CD14-positive monocyte (primary cell): ENCODE results near the gene AADAT. TPM values are rescaled to one million over a fixed set of nuclear protein-coding genes. Genes with fewer than 3 reads are reported as not detected.

ENCODE experiments used
- DNase-seq, 3 donors: peaks; one replicate each; pipeline ENCODE4 v3.0.0-alpha.2; 2011 to 2022
- H2AFZ ChIP-seq: 2 replicates; pipeline ENCODE4 v1.6.0; 2012; ENCODE audit warnings: mild to moderate bottlenecking, low read depth, low read length, inconsistent platforms; ENCODE audit not compliant: insufficient read depth, poor library complexity, severe bottlenecking
- H3K27ac ChIP-seq, 2 donors: 1 replicate in 1 of 2; 2 replicates in 1 of 2; pipeline ENCODE4 v1.5.1; 2012 to 2013; ENCODE audit warnings: low read length in 2 of 2, control low read depth in 1 of 2, inconsistent platforms in 1 of 2, low read depth in 1 of 2, mild to moderate bottlenecking in 1 of 2
- H3K27me3 ChIP-seq, 2 donors: one replicate each; pipeline versions ENCODE4 v1.6.0 to v1.6.1; 2011 to 2013; ENCODE audit warnings: low read length in 2 of 2; ENCODE audit not compliant: control insufficient read depth in 2 of 2, insufficient read depth in 2 of 2
- H3K36me3 ChIP-seq, 2 donors: replicated peaks in 1 of 2; 1 replicate in 1 of 2; 2 replicates in 1 of 2; pipeline versions ENCODE4 v1.5.1 to v1.6.1; 2012 to 2013; ENCODE audit warnings: low read length in 2 of 2, control low read depth in 1 of 2, inconsistent platforms in 1 of 2, mild to moderate bottlenecking in 1 of 2; ENCODE audit not compliant: insufficient read depth in 2 of 2, control insufficient read depth in 1 of 2
- H3K4me1 ChIP-seq, 2 donors: 1 replicate in 1 of 2; 2 replicates in 1 of 2; pipeline versions ENCODE4 v1.5.1 to v1.6.1; 2012 to 2013; ENCODE audit warnings: low read length in 2 of 2, control low read depth in 1 of 2, inconsistent platforms in 1 of 2, mild to moderate bottlenecking in 1 of 2, moderate library complexity in 1 of 2; ENCODE audit not compliant: insufficient read depth in 2 of 2, control insufficient read depth in 1 of 2
- H3K4me2 ChIP-seq: replicated peaks from 2 replicates; pipeline ENCODE3; 2012; ENCODE audit warnings: low read length, moderate library complexity, mild to moderate bottlenecking; ENCODE audit not compliant: poor library complexity, severe bottlenecking; ENCODE audit errors: extremely low read depth
- H3K4me3 ChIP-seq, 3 experiments: fragments of 200-600 bp in 1 of 3; sonication (generic) in 1 of 3; replicated peaks in 1 of 3; 1 replicate in 2 of 3; 2 replicates in 1 of 3; pipeline ENCODE4 v1.5.1; 2011 to 2013; ENCODE audit warnings: low read length in 3 of 3, mild to moderate bottlenecking in 3 of 3, control low read depth in 2 of 3, low read depth in 2 of 3, inconsistent platforms in 1 of 3, moderate library complexity in 1 of 3
- H3K79me2 ChIP-seq: 2 replicates; pipeline ENCODE4 v1.6.0; 2012; ENCODE audit warnings: mild to moderate bottlenecking, control low read depth, inconsistent platforms, low read length, moderate library complexity; ENCODE audit not compliant: insufficient read depth
- H3K9ac ChIP-seq: 2 replicates; pipeline ENCODE4 v1.6.0; 2017; ENCODE audit warnings: low read length, mild to moderate bottlenecking; ENCODE audit not compliant: insufficient read depth, poor library complexity, severe bottlenecking
- H3K9me3 ChIP-seq, 2 donors: replicated peaks in 1 of 2; 1 replicate in 1 of 2; 2 replicates in 1 of 2; pipeline versions ENCODE4 v1.5.1 to v1.6.1; 2012 to 2013; ENCODE audit warnings: low read length in 2 of 2, control low read depth in 1 of 2; ENCODE audit not compliant: control insufficient read depth in 1 of 2, insufficient read depth in 1 of 2
- H4K20me1 ChIP-seq: 2 replicates; pipeline ENCODE4 v1.6.0; 2012; ENCODE audit warnings: mild to moderate bottlenecking, low read length, control low read depth, moderate library complexity; ENCODE audit not compliant: insufficient read depth
- H3K27ac Mint-ChIP-seq, 7 donors: one replicate each; pipeline ENCODE4 v1.8.0; 2020; ENCODE audit warnings: mild to moderate bottlenecking in 7 of 7, mixed read lengths in 7 of 7, moderate library complexity in 6 of 7, inconsistent platforms in 2 of 7
- H3K27me3 Mint-ChIP-seq, 3 donors: one replicate each; pipeline ENCODE4 v1.8.0; 2021 to 2022; ENCODE audit warnings: low read depth in 3 of 3, mild to moderate bottlenecking in 3 of 3, mixed read lengths in 3 of 3, moderate library complexity in 3 of 3, inconsistent platforms in 1 of 3
- H3K36me3 Mint-ChIP-seq, 2 donors: one replicate each; pipeline ENCODE4 v1.8.0; 2020; ENCODE audit warnings: mixed read lengths in 2 of 2, inconsistent platforms in 1 of 2, mild to moderate bottlenecking in 1 of 2
- H3K4me1 Mint-ChIP-seq: one replicate; pipeline ENCODE4 v1.8.0; 2020; ENCODE audit warnings: mild to moderate bottlenecking, mixed read lengths
- H3K4me3 Mint-ChIP-seq, 2 donors: one replicate each; pipeline ENCODE4 v1.8.0; 2020; ENCODE audit warnings: mild to moderate bottlenecking in 2 of 2, mixed read lengths in 2 of 2, moderate library complexity in 1 of 2
- H3K9me3 Mint-ChIP-seq, 7 donors: one replicate each; pipeline ENCODE4 v1.8.0; 2020 to 2022; ENCODE audit warnings: mixed read lengths in 7 of 7, mild to moderate bottlenecking in 6 of 7, moderate library complexity in 6 of 7, inconsistent platforms in 2 of 7
- WGBS: methylation state at CpG from one replicate; pipeline ENCODE4 v1.1.5; 2013; ENCODE audit warnings: missing lambda C conversion rate; ENCODE audit not compliant: insufficient coverage; 5-methylcytosine and 5-hydroxymethylcytosine counted together
- intact Hi-C, 2 donors: fragments of 100-400 bp; cut with micrococcal nuclease; formaldehyde crosslinking; loops; one replicate each; pipeline versions ENCODE4 v1.15.0 to v1.15.1; 2023
- polyA plus RNA-seq, 3 donors: library from polyadenylated mRNA; depleted of rRNA in 1 of 3; unstranded in 2 of 3; stranded (reverse) in 1 of 3; fragments of 300-500 nt in 2 of 3; fragments of >200 nt in 1 of 3; fragmentation: Illumina TruSeq in 2 of 3; gene quantifications; 1 replicate in 2 of 3; 2 replicates in 1 of 3; pipeline ENCODE4 v1.2.3, GENCODE V29; 2012 to 2021
- TF ChIP-seq, protein P1 (sequence below): fragments of 200-600 bp; IDR thresholded peaks from one replicate; pipeline ENCODE4 v1.8.0; 2022; ENCODE audit warnings: antibody characterized with exemption, mild to moderate bottlenecking

Gene AADAT
- polyA plus RNA-seq, 3 donors = not detected

DNA sequence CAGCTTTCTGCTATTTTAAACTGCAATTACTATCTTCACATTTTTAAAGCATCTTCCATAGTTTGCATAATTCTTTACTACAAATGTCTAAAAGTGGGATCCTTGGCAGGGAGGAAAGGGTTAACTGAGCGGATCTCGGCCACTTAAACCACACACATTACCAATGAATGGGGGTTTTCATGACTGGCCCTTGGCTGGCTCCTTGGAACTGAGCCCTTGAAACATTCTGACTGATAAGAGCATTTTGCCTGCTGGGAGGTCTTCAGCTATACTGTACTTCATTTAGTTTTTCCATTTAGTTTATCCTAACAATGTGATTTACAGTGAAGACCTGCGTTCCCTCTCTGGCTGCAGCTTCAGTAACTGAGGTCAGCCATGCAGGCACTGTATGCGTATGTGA lies 31.9 kb downstream of the AADAT start:
- H3K27me3 Mint-ChIP-seq = peaks cover 0 to 10% (median 5%) of the 10 kb centered on the region in 3 donors
- H3K4me3 Mint-ChIP-seq = no peak overlapping the region
- H3K79me2 ChIP-seq = no peaks in the 10 kb centered on the region
- intact Hi-C loops = no loop called here
- no peak overlapping the region for H2AFZ ChIP-seq
- no peaks in the 10 kb centered on the region for H3K4me1 Mint-ChIP-seq
- no peaks in the 10 kb centered on the region for H3K27me3 ChIP-seq
- H3K27ac Mint-ChIP-seq = no peak overlapping the region
- no peaks in the 10 kb centered on the region for H3K9me3 Mint-ChIP-seq
- no peaks in the 10 kb centered on the region for H3K36me3 Mint-ChIP-seq
- H3K9ac ChIP-seq = no peak overlapping the region
- no peak overlapping the region for H3K27ac ChIP-seq
- no peaks in the 10 kb centered on the region for H3K36me3 ChIP-seq
- H4K20me1 ChIP-seq = no peaks in the 10 kb centered on the region
- TF ChIP-seq, protein P1, sequence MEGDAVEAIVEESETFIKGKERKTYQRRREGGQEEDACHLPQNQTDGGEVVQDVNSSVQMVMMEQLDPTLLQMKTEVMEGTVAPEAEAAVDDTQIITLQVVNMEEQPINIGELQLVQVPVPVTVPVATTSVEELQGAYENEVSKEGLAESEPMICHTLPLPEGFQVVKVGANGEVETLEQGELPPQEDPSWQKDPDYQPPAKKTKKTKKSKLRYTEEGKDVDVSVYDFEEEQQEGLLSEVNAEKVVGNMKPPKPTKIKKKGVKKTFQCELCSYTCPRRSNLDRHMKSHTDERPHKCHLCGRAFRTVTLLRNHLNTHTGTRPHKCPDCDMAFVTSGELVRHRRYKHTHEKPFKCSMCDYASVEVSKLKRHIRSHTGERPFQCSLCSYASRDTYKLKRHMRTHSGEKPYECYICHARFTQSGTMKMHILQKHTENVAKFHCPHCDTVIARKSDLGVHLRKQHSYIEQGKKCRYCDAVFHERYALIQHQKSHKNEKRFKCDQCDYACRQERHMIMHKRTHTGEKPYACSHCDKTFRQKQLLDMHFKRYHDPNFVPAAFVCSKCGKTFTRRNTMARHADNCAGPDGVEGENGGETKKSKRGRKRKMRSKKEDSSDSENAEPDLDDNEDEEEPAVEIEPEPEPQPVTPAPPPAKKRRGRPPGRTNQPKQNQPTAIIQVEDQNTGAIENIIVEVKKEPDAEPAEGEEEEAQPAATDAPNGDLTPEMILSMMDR = no peak
- no peak for DNase-seq
- no peaks in the 10 kb centered on the region for H3K9me3 ChIP-seq
- no peak overlapping the region for H3K4me3 ChIP-seq
- no peaks in the 10 kb centered on the region for H3K4me1 ChIP-seq
- 100% methylated on average over 1 of the region's 4 CpGs for WGBS
- H3K4me2 ChIP-seq = no peak overlapping the region

DNA sequence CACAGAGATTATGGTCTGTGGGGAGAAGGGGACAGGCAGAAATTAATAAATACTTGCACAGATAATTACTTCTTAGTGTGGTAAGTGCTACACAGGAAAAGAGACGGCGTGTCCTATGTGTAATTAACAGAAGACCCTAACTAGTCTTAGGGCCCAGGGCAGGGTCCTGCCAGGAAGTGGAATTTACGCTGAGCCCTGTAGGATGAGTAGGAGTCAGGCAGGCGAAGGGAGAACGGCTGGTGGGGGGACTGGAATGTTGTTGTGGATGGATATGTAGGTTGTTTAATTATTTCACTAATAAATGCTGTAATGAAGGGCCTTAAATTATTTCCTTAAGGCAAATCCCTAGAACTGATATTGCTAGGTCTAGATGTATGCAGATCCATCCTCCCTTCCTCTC lies 36.8 kb downstream of the AADAT start:
- H3K27me3 Mint-ChIP-seq = peaks cover 0 to 12% (median 10%) of the 10 kb centered on the region in 3 donors
- no peaks in the 10 kb centered on the region for H3K9me3 Mint-ChIP-seq
- DNase-seq = no peak
- TF ChIP-seq, protein P1 = no peak
- H2AFZ ChIP-seq = no peak overlapping the region
- H3K4me1 Mint-ChIP-seq = no peaks in the 10 kb centered on the region
- no peak overlapping the region for H3K4me3 ChIP-seq
- intact Hi-C loops = no loop called here
- no peaks in the 10 kb centered on the region for H3K79me2 ChIP-seq
- no peak overlapping the region for H3K9ac ChIP-seq
- H3K36me3 Mint-ChIP-seq = no peaks in the 10 kb centered on the region
- H3K4me2 ChIP-seq = no peak overlapping the region
- no peaks in the 10 kb centered on the region for H4K20me1 ChIP-seq
- H3K36me3 ChIP-seq = no peaks in the 10 kb centered on the region
- 92% methylated on average over 2 of the region's 5 CpGs for WGBS
- peaks cover 0 to 2% of the 10 kb centered on the region in 2 donors for H3K27me3 ChIP-seq
- H3K27ac ChIP-seq = no peak overlapping the region
- H3K4me1 ChIP-seq = no peaks in the 10 kb centered on the region
- no peak overlapping the region for H3K27ac Mint-ChIP-seq
- H3K4me3 Mint-ChIP-seq = no peak overlapping the region
- no peaks in the 10 kb centered on the region for H3K9me3 ChIP-seq
